Measurements from ENCODE around the gene ELP1.

The ELP1 gene

GRCh38 chr9:108882052-108882888 lies 51.7 kb downstream of the ELP1 start:
- peaks cover 54% of the 10 kb centered on the region for H3K36me3 ChIP-seq (ENCODE audit: control insufficient read depth, insufficient read depth, low read length)
- peaks cover 6% of the 10 kb centered on the region for H3K4me1 ChIP-seq (ENCODE audit: control insufficient read depth, insufficient read depth, low read length, poor library complexity, severe bottlenecking)
- WGBS, 2 experiments (ENCODE audit: insufficient coverage in 2 of 2), result 93% methylated on average over 4 of the region's 6 CpGs; no CpG with 5 or more reads in 1 of the 2 experiments
- no peak overlapping the region for H3K4me3 ChIP-seq (ENCODE audit: extremely low read depth, insufficient read depth, low read length, poor library complexity, severe bottlenecking)
- no peaks in the 10 kb centered on the region for H3K9me3 ChIP-seq (ENCODE audit: control insufficient read depth, low read length)
- H3K27ac ChIP-seq (ENCODE audit: low read depth, low read length, severe bottlenecking), result no peak overlapping the region

GRCh38 chr9:108880738-108881316 lies 53.1 kb downstream of the ELP1 start:
- H3K9me3 ChIP-seq (ENCODE audit: control insufficient read depth, low read length), result no peaks in the 10 kb centered on the region
- WGBS, 2 experiments (ENCODE audit: insufficient coverage in 2 of 2), result 95% methylated on average over 2 of the region's 3 CpGs; no CpG with 5 or more reads in 1 of the 2 experiments
- no peak overlapping the region for H3K4me3 ChIP-seq (ENCODE audit: extremely low read depth, insufficient read depth, low read length, poor library complexity, severe bottlenecking)
- H3K4me1 ChIP-seq (ENCODE audit: control insufficient read depth, insufficient read depth, low read length, poor library complexity, severe bottlenecking), result peaks cover under 1% of the 10 kb centered on the region
- no peak overlapping the region for H3K27ac ChIP-seq (ENCODE audit: low read depth, low read length, severe bottlenecking)
- H3K36me3 ChIP-seq (ENCODE audit: control insufficient read depth, insufficient read depth, low read length), result peaks cover 47% of the 10 kb centered on the region

GRCh38 chr9:108877524-108877923 lies 56.4 kb downstream of the ELP1 start:
- WGBS, 2 experiments (ENCODE audit: insufficient coverage in 2 of 2), result 86 to 100% methylated on average over 1 of the region's 2 CpGs
- H3K9me3 ChIP-seq (ENCODE audit: control insufficient read depth, low read length), result no peaks in the 10 kb centered on the region
- no peak overlapping the region for H3K4me3 ChIP-seq (ENCODE audit: extremely low read depth, insufficient read depth, low read length, poor library complexity, severe bottlenecking)
- no peak overlapping the region for H3K27ac ChIP-seq (ENCODE audit: low read depth, low read length, severe bottlenecking)
- peaks cover 75% of the 10 kb centered on the region for H3K36me3 ChIP-seq (ENCODE audit: control insufficient read depth, insufficient read depth, low read length)
- H3K4me1 ChIP-seq (ENCODE audit: control insufficient read depth, insufficient read depth, low read length, poor library complexity, severe bottlenecking), result no peaks in the 10 kb centered on the region

GRCh38 chr9:108876425-108876824 lies 57.5 kb downstream of the ELP1 start:
- WGBS, 2 experiments (ENCODE audit: insufficient coverage in 2 of 2), result 85 to 100% methylated on average over 2 of the region's 5 CpGs
- H3K27ac ChIP-seq (ENCODE audit: low read depth, low read length, severe bottlenecking), result no peak overlapping the region
- no peaks in the 10 kb centered on the region for H3K4me1 ChIP-seq (ENCODE audit: control insufficient read depth, insufficient read depth, low read length, poor library complexity, severe bottlenecking)
- H3K9me3 ChIP-seq (ENCODE audit: control insufficient read depth, low read length), result no peaks in the 10 kb centered on the region
- H3K4me3 ChIP-seq (ENCODE audit: extremely low read depth, insufficient read depth, low read length, poor library complexity, severe bottlenecking), result no peak overlapping the region
- H3K36me3 ChIP-seq (ENCODE audit: control insufficient read depth, insufficient read depth, low read length), result peaks cover 80% of the 10 kb centered on the region

- WGBS, 2 experiments (ENCODE audit: insufficient coverage in 2 of 2), result 86 to 100% methylated on average over 1 of the region's 4 CpGs
- H3K4me3 ChIP-seq (ENCODE audit: extremely low read depth, insufficient read depth, low read length, poor library complexity, severe bottlenecking), result no peak overlapping the region
- no peaks in the 10 kb centered on the region for H3K9me3 ChIP-seq (ENCODE audit: control insufficient read depth, low read length)
- no peak overlapping the region for H3K27ac ChIP-seq (ENCODE audit: low read depth, low read length, severe bottlenecking)
- peaks cover 76% of the 10 kb centered on the region for H3K36me3 ChIP-seq (ENCODE audit: control insufficient read depth, insufficient read depth, low read length)
- peaks cover 3% of the 10 kb centered on the region for H3K4me1 ChIP-seq (ENCODE audit: control insufficient read depth, insufficient read depth, low read length, poor library complexity, severe bottlenecking)
Measured at GRCh38 chr9:108874058-108874788, 59.7 kb downstream of the ELP1 start.

GRCh38 chr9:108869092-108869725 lies 64.7 kb downstream of the ELP1 start:
- H3K4me1 ChIP-seq (ENCODE audit: control insufficient read depth, insufficient read depth, low read length, poor library complexity, severe bottlenecking), result peaks cover 3% of the 10 kb centered on the region
- peaks cover 43% of the 10 kb centered on the region for H3K36me3 ChIP-seq (ENCODE audit: control insufficient read depth, insufficient read depth, low read length)
- H3K9me3 ChIP-seq (ENCODE audit: control insufficient read depth, low read length), result no peaks in the 10 kb centered on the region
- no peak overlapping the region for H3K27ac ChIP-seq (ENCODE audit: low read depth, low read length, severe bottlenecking)
- 100% methylated on average over 1 of the region's 3 CpGs for WGBS, 2 experiments (ENCODE audit: insufficient coverage in 2 of 2)
- H3K4me3 ChIP-seq (ENCODE audit: extremely low read depth, insufficient read depth, low read length, poor library complexity, severe bottlenecking), result no peak overlapping the region

GRCh38 chr9:108867829-108868228 lies 66.1 kb downstream of the ELP1 start:
- no peaks in the 10 kb centered on the region for H3K9me3 ChIP-seq (ENCODE audit: control insufficient read depth, low read length)
- WGBS, 2 experiments (ENCODE audit: insufficient coverage in 2 of 2), result 94 to 95% methylated on average over 3 of the region's 4 CpGs
- no peak overlapping the region for H3K4me3 ChIP-seq (ENCODE audit: extremely low read depth, insufficient read depth, low read length, poor library complexity, severe bottlenecking)
- H3K36me3 ChIP-seq (ENCODE audit: control insufficient read depth, insufficient read depth, low read length), result peaks cover 30% of the 10 kb centered on the region
- no peak overlapping the region for H3K27ac ChIP-seq (ENCODE audit: low read depth, low read length, severe bottlenecking)
- H3K4me1 ChIP-seq (ENCODE audit: control insufficient read depth, insufficient read depth, low read length, poor library complexity, severe bottlenecking), result peaks cover 3% of the 10 kb centered on the region

GRCh38 chr9:108867116-108867515 lies 66.8 kb downstream of the ELP1 start:
- H3K9me3 ChIP-seq (ENCODE audit: control insufficient read depth, low read length), result no peaks in the 10 kb centered on the region
- H3K4me3 ChIP-seq (ENCODE audit: extremely low read depth, insufficient read depth, low read length, poor library complexity, severe bottlenecking), result no peak overlapping the region
- peaks cover 3% of the 10 kb centered on the region for H3K4me1 ChIP-seq (ENCODE audit: control insufficient read depth, insufficient read depth, low read length, poor library complexity, severe bottlenecking)
- no peak overlapping the region for H3K27ac ChIP-seq (ENCODE audit: low read depth, low read length, severe bottlenecking)
- peaks cover 24% of the 10 kb centered on the region for H3K36me3 ChIP-seq (ENCODE audit: control insufficient read depth, insufficient read depth, low read length)

- Histone ChIP-seq H3K9me3 (ENCODE audit: control insufficient read depth, low read length) (no peaks in the 10 kb centered on the region), H3K4me3 (ENCODE audit: extremely low read depth, insufficient read depth, low read length, poor library complexity, severe bottlenecking) (no peak overlapping the region), H3K27ac (ENCODE audit: low read depth, low read length, severe bottlenecking) (no peak overlapping the region), H3K36me3 (ENCODE audit: control insufficient read depth, insufficient read depth, low read length) (peaks cover 13% of the 10 kb centered on the region), H3K4me1 (ENCODE audit: control insufficient read depth, insufficient read depth, low read length, poor library complexity, severe bottlenecking) (peaks cover 3% of the 10 kb centered on the region)
- 80 to 100% methylated on average over 1 to 2 of the region's 2 CpGs for WGBS, 2 experiments (ENCODE audit: insufficient coverage in 2 of 2)
Measured at GRCh38 chr9:108866001-108866420, 67.9 kb downstream of the ELP1 start.

GRCh38 chr9:108865037-108865436 lies 68.9 kb downstream of the ELP1 start:
- H3K36me3 ChIP-seq (ENCODE audit: control insufficient read depth, insufficient read depth, low read length), result peaks cover 8% of the 10 kb centered on the region
- H3K4me1 ChIP-seq (ENCODE audit: control insufficient read depth, insufficient read depth, low read length, poor library complexity, severe bottlenecking), result peaks cover 3% of the 10 kb centered on the region
- H3K27ac ChIP-seq (ENCODE audit: low read depth, low read length, severe bottlenecking), result no peak overlapping the region
- H3K9me3 ChIP-seq (ENCODE audit: control insufficient read depth, low read length), result no peaks in the 10 kb centered on the region
- no peak overlapping the region for H3K4me3 ChIP-seq (ENCODE audit: extremely low read depth, insufficient read depth, low read length, poor library complexity, severe bottlenecking)
- WGBS, 2 experiments (ENCODE audit: insufficient coverage in 2 of 2), result 85 to 100% methylated on average over 2 of the region's 4 CpGs
